Tibial nerve (tissue), 4 donors: ENCODE measurements around the gene PTHLH. TPM values are rescaled to one million over a fixed set of nuclear protein-coding genes. Genes with fewer than 3 reads are reported as not detected.

Source experiments
- DNase-seq, 2 donors: peaks; one replicate each; pipeline ENCODE4 v3.0.0-alpha.2; 2019; ENCODE audit warnings: low spot score in 2 of 2
- H3K27ac ChIP-seq, 4 donors: fragments of 200-600 bp; sonication (generic) in 3 of 4; one replicate each; pipeline ENCODE4 v1.5.1; 2017 to 2019; ENCODE audit warnings: mild to moderate bottlenecking in 1 of 4
- H3K27me3 ChIP-seq, 2 donors: fragments of 200-600 bp; sonication (generic) in 1 of 2; one replicate each; pipeline versions ENCODE4 v1.5.1 to v1.6.0; 2017 to 2019
- H3K36me3 ChIP-seq, 3 donors: fragments of 200-600 bp; sonication (generic); one replicate each; pipeline ENCODE4 v1.5.1; 2018 to 2019
- H3K4me1 ChIP-seq, 4 donors: fragments of 200-600 bp; sonication (generic) in 3 of 4; one replicate each; pipeline ENCODE4 v1.5.1; 2017 to 2019
- H3K4me3 ChIP-seq, 4 donors: fragments of 200-600 bp; sonication (generic) in 3 of 4; one replicate each; pipeline ENCODE4 v1.5.1; 2017 to 2019; ENCODE audit warnings: mild to moderate bottlenecking in 1 of 4, moderate library complexity in 1 of 4
- H3K9me3 ChIP-seq, 4 donors: fragments of 200-600 bp; sonication (generic) in 3 of 4; one replicate each; pipeline ENCODE4 v1.5.1; 2017 to 2019
- EP300 ChIP-seq, 2 donors: sonication (generic); formaldehyde crosslinking; IDR thresholded peaks; one replicate each; pipeline ENCODE4 v1.6.1; 2017; ENCODE audit warnings: antibody characterized with exemption in 2 of 2, mild to moderate bottlenecking in 1 of 2
- POLR2A ChIP-seq, 2 donors: fragments of 450-650 bp; IDR thresholded peaks; one replicate each; pipeline ENCODE4 v1.6.1; 2017; ENCODE audit warnings: antibody characterized with exemption in 2 of 2, mild to moderate bottlenecking in 2 of 2, moderate library complexity in 2 of 2
- WGBS, 2 donors: methylation state at CpG; one replicate each; pipeline ENCODE4 v1.1.5; 2018; 5-methylcytosine and 5-hydroxymethylcytosine counted together
- total RNA-seq, 4 donors: library from RNA; depleted of rRNA; stranded (reverse); fragments of >200 nt; gene quantifications; one replicate each; pipeline ENCODE4 v1.1.0, GENCODE V29; 2016
- TF ChIP-seq, protein P1 (sequence below), 5 experiments: fragments of 200-600 bp in 3 of 5; fragments of 450-650 bp in 2 of 5; sonication (generic) in 3 of 5; IDR thresholded peaks; one replicate each; pipeline ENCODE4 v1.5.1; 2016 to 2019; ENCODE audit warnings: antibody characterized with exemption in 5 of 5, mild to moderate bottlenecking in 3 of 5, moderate library complexity in 2 of 5

PTHLH gene
- total RNA-seq, 4 donors from 2014 or later, result 4.3 to 6.9 (median 6.8) TPM; not detected in 1

DNA sequence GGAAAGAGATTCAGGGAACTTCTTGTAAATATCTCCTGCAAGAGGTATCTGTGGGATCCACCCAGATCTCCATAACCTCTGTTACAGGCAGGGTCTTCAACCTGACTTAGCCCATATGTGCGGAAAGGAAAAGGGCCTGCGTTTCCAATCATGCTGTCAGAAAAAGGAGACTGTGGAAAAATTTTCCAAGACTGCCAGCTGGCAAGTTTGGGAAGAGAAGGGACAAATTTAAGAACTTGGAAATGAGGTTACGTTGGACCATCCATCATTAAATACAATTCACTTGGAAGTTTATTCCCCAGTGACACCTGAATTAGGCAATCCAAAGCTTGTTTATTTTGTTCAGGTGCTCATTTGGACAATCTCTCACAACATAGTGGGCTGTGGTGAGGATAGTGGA, 13.9 kb downstream of the PTHLH start:
- WGBS, 2 donors, result 71 to 85% methylated on average over 3 of the region's 3 CpGs
- TF ChIP-seq POLR2A (IDR thresholded peaks at IDR 0.05) (no peak), EP300 (IDR thresholded peaks at IDR 0.05) (no peak)
- TF ChIP-seq, protein P1, sequence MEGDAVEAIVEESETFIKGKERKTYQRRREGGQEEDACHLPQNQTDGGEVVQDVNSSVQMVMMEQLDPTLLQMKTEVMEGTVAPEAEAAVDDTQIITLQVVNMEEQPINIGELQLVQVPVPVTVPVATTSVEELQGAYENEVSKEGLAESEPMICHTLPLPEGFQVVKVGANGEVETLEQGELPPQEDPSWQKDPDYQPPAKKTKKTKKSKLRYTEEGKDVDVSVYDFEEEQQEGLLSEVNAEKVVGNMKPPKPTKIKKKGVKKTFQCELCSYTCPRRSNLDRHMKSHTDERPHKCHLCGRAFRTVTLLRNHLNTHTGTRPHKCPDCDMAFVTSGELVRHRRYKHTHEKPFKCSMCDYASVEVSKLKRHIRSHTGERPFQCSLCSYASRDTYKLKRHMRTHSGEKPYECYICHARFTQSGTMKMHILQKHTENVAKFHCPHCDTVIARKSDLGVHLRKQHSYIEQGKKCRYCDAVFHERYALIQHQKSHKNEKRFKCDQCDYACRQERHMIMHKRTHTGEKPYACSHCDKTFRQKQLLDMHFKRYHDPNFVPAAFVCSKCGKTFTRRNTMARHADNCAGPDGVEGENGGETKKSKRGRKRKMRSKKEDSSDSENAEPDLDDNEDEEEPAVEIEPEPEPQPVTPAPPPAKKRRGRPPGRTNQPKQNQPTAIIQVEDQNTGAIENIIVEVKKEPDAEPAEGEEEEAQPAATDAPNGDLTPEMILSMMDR (IDR thresholded peaks at IDR 0.05), result no peak
- no peaks in the 10 kb centered on the region for H3K4me1 ChIP-seq

DNA sequence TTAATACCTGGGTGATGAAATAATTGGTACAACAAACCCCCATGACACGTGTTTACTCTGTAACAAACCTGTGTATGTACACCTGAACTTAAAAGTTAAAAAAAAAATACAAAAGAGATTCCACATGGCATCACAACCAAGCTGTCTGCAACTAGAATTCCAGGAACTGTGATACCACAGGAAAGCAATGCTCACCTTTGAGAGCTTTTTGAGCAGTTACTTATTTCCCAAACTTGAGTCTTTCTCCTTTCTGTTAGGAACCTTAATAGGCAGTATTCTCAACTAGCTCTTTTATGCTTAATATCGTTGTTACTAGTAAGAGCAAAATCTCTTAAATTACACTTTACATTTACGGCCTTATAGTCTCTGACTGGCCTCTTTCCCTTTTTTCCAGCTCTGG, 15.2 kb downstream of the PTHLH start:
- TF ChIP-seq POLR2A (IDR thresholded peaks at IDR 0.05) (no peak), EP300 (IDR thresholded peaks at IDR 0.05) (no peak)
- TF ChIP-seq, protein P1 (IDR thresholded peaks at IDR 0.05), result no peak
- Histone ChIP-seq H3K9me3 (no peaks in the 10 kb centered on the region), H3K27me3 (no peaks in the 10 kb centered on the region), H3K36me3 (no peaks in the 10 kb centered on the region), H3K4me3 (no peak overlapping the region), H3K4me1 (peaks cover 0 to under 1% (median 0%) of the 10 kb centered on the region in 4 donors), H3K27ac (no peak overlapping the region)
- DNase-seq, result no peak
- 71 to 73% methylated on average over 3 of the region's 3 CpGs for WGBS, 2 donors

More for the DNA sequence above, 13.9 kb downstream of the PTHLH start:
- Histone ChIP-seq H3K36me3 (peaks cover 0 to 6% (median 0%) of the 10 kb centered on the region in 3 donors), H3K27me3 (no peaks in the 10 kb centered on the region), H3K27ac (no peak overlapping the region), H3K4me3 (no peak overlapping the region), H3K9me3 (no peaks in the 10 kb centered on the region)
- no peak for DNase-seq

DNA sequence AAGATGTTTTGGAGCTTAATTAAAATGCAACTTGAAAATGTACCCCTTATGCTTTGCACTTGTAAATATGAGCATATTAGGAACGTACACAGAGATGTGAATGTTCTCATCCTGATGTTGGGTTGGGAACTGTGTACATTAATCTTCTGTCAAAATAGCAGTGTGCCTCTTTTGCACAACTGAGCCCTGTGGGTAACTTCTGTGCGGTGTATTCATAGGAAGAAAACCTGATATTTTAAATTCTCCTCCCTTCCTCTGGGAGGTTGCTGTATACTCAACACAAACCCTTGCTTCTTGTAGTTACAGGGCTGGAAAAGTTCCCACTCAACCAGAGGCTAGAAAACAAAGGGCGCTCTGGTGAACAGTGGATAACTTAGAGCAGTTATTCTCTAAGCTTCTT, 18.7 kb downstream of the PTHLH start:
- H3K9me3 ChIP-seq, result no peaks in the 10 kb centered on the region
- no peaks in the 10 kb centered on the region for H3K27me3 ChIP-seq
- H3K27ac ChIP-seq, result no peak overlapping the region
- TF ChIP-seq POLR2A (IDR thresholded peaks at IDR 0.05) (no peak), EP300 (IDR thresholded peaks at IDR 0.05) (no peak)
- TF ChIP-seq, protein P1 (IDR thresholded peaks at IDR 0.05), result no peak
- 68 to 75% methylated on average over 3 of the region's 3 CpGs for WGBS, 2 donors
- H3K4me1 ChIP-seq, result peaks cover 0 to 7% (median 0%) of the 10 kb centered on the region in 4 donors
- no peak for DNase-seq
- no peak overlapping the region for H3K4me3 ChIP-seq
- no peaks in the 10 kb centered on the region for H3K36me3 ChIP-seq

DNA sequence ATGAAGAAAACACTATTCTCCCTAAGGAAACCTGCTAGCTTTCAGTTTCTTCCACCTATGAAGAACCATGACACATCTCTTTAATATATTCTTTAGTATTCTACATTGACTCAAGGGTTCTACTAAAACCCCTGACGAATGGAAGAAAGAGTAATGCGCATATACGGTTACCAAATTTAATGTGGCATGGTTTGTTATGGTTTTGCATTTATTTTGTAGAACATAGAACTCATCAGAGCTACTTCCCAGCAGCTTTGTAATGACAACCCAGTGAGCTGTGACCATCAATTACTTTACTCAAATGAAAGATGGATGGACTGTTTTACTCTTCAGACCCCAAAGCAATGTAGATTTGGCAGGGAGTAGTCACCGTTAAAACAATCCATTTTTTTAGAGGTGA, 19.2 kb downstream of the PTHLH start:
- no peaks in the 10 kb centered on the region for H3K9me3 ChIP-seq
- no peaks in the 10 kb centered on the region for H3K27me3 ChIP-seq
- 91 to 92% methylated on average over 4 of the region's 4 CpGs for WGBS, 2 donors
- H3K27ac ChIP-seq, result no peak overlapping the region
- TF ChIP-seq EP300 (IDR thresholded peaks at IDR 0.05) (no peak), POLR2A (IDR thresholded peaks at IDR 0.05) (no peak)
- TF ChIP-seq, protein P1 (IDR thresholded peaks at IDR 0.05), result no peak
- no peaks in the 10 kb centered on the region for H3K36me3 ChIP-seq
- no peak for DNase-seq
- peaks cover 0 to 7% (median 0%) of the 10 kb centered on the region in 4 donors for H3K4me1 ChIP-seq
- H3K4me3 ChIP-seq, result no peak overlapping the region

DNA sequence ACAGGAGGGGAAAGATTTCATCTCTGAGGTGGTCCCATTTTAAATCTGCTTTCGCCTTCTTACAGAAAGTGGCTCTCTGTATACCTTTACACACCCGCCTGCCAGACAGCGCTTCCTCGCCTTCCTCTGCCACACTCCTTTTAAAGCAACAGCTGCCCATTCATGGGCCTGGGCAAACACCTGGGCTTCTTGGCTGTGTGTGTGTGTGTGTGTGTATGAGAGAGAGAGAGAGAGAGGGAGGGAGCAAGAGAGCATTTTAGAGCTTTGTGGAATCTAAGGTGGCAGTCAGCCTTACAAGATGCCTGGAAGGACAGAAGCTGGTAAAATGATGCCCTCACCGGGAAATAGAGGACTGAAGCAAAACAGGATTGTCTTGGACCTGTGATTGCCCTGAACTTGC, 20.0 kb downstream of the PTHLH start:
- TF ChIP-seq POLR2A (IDR thresholded peaks at IDR 0.05) (no peak), EP300 (IDR thresholded peaks at IDR 0.05) (no peak)
- TF ChIP-seq, protein P1 (IDR thresholded peaks at IDR 0.05), result no peak
- 78 to 91% methylated on average over 5 of the region's 5 CpGs for WGBS, 2 donors
- Histone ChIP-seq H3K36me3 (no peaks in the 10 kb centered on the region), H3K4me3 (no peak overlapping the region), H3K9me3 (no peaks in the 10 kb centered on the region), H3K4me1 (peaks cover 0 to 7% (median 0%) of the 10 kb centered on the region in 4 donors), H3K27ac (no peak overlapping the region), H3K27me3 (no peaks in the 10 kb centered on the region)
- DNase-seq, result no peak
